Measurements from ENCODE around the gene TMEM59.

- TF ChIP-seq, protein P1, sequence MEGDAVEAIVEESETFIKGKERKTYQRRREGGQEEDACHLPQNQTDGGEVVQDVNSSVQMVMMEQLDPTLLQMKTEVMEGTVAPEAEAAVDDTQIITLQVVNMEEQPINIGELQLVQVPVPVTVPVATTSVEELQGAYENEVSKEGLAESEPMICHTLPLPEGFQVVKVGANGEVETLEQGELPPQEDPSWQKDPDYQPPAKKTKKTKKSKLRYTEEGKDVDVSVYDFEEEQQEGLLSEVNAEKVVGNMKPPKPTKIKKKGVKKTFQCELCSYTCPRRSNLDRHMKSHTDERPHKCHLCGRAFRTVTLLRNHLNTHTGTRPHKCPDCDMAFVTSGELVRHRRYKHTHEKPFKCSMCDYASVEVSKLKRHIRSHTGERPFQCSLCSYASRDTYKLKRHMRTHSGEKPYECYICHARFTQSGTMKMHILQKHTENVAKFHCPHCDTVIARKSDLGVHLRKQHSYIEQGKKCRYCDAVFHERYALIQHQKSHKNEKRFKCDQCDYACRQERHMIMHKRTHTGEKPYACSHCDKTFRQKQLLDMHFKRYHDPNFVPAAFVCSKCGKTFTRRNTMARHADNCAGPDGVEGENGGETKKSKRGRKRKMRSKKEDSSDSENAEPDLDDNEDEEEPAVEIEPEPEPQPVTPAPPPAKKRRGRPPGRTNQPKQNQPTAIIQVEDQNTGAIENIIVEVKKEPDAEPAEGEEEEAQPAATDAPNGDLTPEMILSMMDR (IDR thresholded peaks at IDR 0.05; ENCODE audit: low read depth, low read length, poor library complexity, severe bottlenecking), result no peak
- no peak for TF ChIP-seq EZH2phosphoT487 (IDR thresholded peaks at IDR 0.05; ENCODE audit: borderline replicate concordance, low read length)
These were observed 41.5 kb downstream of the TMEM59 start for GRCh38 chr1:54011316-54012007.
